SU-DHL-6 (cell line): Measurements from ENCODE around the gene KRTAP2-1.

Experiments used
- H2AFZ ChIP-seq: fragments of 200-600 bp; sonication (generic); 2 replicates; pipeline ENCODE4 v1.6.1; 2014; ENCODE audit warnings: low read depth, mild to moderate bottlenecking, moderate library complexity, mixed read lengths, antibody characterized with exemption, low read length; ENCODE audit not compliant: severe bottlenecking
- H3F3A ChIP-seq: fragments of 200-600 bp; shearing (Covaris generic); 2 replicates; pipeline ENCODE4 v1.6.0; 2016; ENCODE audit warnings: antibody characterized with exemption, mild to moderate bottlenecking; ENCODE audit not compliant: insufficient read depth
- H3K27ac ChIP-seq: fragments of 200-600 bp; sonication (generic); 2 replicates; pipeline ENCODE4 v1.5.1; 2016; ENCODE audit warnings: low read depth, mild to moderate bottlenecking, low read length, moderate library complexity, mixed read lengths
- H3K27me3 ChIP-seq: fragments of 200-600 bp; sonication (generic), shearing (Covaris generic); 2 replicates; pipeline ENCODE4 v1.6.0; 2014; ENCODE audit warnings: mild to moderate bottlenecking, low read length
- H3K36me3 ChIP-seq: fragments of 200-600 bp; sonication (generic); 2 replicates; pipeline ENCODE4 v1.6.1; 2014; ENCODE audit warnings: mild to moderate bottlenecking, low read length, mixed read lengths
- H3K4me2 ChIP-seq: fragments of 300-600, 200-600 bp; shearing (Covaris generic), sonication (generic); 2 replicates; pipeline ENCODE4 v1.6.0; 2014; ENCODE audit warnings: low read length, low read depth, mild to moderate bottlenecking; ENCODE audit not compliant: poor library complexity, severe bottlenecking
- H3K4me3 ChIP-seq: fragments of 200-600 bp; sonication (generic); 2 replicates; pipeline ENCODE4 v1.5.1; 2014; ENCODE audit warnings: antibody characterized with exemption, low read length, mild to moderate bottlenecking, mixed read lengths; ENCODE audit not compliant: insufficient read depth, poor library complexity, severe bottlenecking
- H3K79me2 ChIP-seq: fragments of 200-600 bp; sonication (generic); 2 replicates; pipeline ENCODE4 v1.6.1; 2014; ENCODE audit warnings: mild to moderate bottlenecking, low read length, moderate library complexity; ENCODE audit not compliant: insufficient read depth
- H3K9ac ChIP-seq: fragments of 200-600 bp; sonication (generic); 2 replicates; pipeline ENCODE4 v1.7.0; 2014; ENCODE audit warnings: mild to moderate bottlenecking, low read length
- H3K9me2 ChIP-seq: fragments of 200-600 bp; sonication (generic); replicated peaks from 2 replicates; pipeline ENCODE4 v1.6.1; 2014; ENCODE audit warnings: low read length; ENCODE audit not compliant: insufficient read depth
- H3K9me3 ChIP-seq: fragments of 200-600 bp; sonication (generic); 2 replicates; pipeline ENCODE4 v1.6.1; 2014; ENCODE audit warnings: low read length, mixed read lengths; ENCODE audit not compliant: insufficient read depth
- H4K20me1 ChIP-seq: fragments of 200-600 bp; sonication (generic); 2 replicates; pipeline ENCODE4 v1.6.1; 2014; ENCODE audit warnings: low read depth, mild to moderate bottlenecking, antibody characterized with exemption, low read length, moderate library complexity, mixed read lengths
- CTCF ChIP-seq: fragments of 200-600 bp; sonication (generic); IDR thresholded peaks from one replicate; pipeline ENCODE4 v1.5.1; 2017; ENCODE audit warnings: antibody characterized with exemption, mild to moderate bottlenecking, low read length, moderate library complexity; ENCODE audit not compliant: insufficient read depth, poor library complexity, severe bottlenecking
- EZH2phosphoT487 ChIP-seq: fragments of 200-600 bp; sonication (generic), shearing (Covaris generic); conservative IDR thresholded peaks from 2 replicates; pipeline ENCODE4 v1.6.1; 2018; ENCODE audit warnings: mild to moderate bottlenecking, antibody characterized with exemption, low read length, moderate library complexity, mixed read lengths

Gene KRTAP2-1

GRCh38 chr17:41082626-41083025 lies 35.5 kb upstream of the KRTAP2-1 start:
- H3K36me3 ChIP-seq, result no peaks in the 10 kb centered on the region
- H3K27ac ChIP-seq, result no peak overlapping the region
- H3K9ac ChIP-seq, result no peak overlapping the region
- H3K9me3 ChIP-seq, result no peaks in the 10 kb centered on the region
- H3K4me2 ChIP-seq, result no peak overlapping the region
- H3K27me3 ChIP-seq, result no peaks in the 10 kb centered on the region
- H3K4me3 ChIP-seq, result no peak overlapping the region
- no peaks in the 10 kb centered on the region for H3F3A ChIP-seq
- H4K20me1 ChIP-seq, result no peaks in the 10 kb centered on the region
- H3K79me2 ChIP-seq, result no peaks in the 10 kb centered on the region
- no peak for TF ChIP-seq CTCF
- no peak for TF ChIP-seq EZH2phosphoT487
- H2AFZ ChIP-seq, result no peak overlapping the region
- H3K9me2 ChIP-seq, result no peaks in the 10 kb centered on the region

- H3K27me3 ChIP-seq, result no peaks in the 10 kb centered on the region
- no peaks in the 10 kb centered on the region for H3K9me3 ChIP-seq
- H3K4me3 ChIP-seq, result no peak overlapping the region
- H3K36me3 ChIP-seq, result no peaks in the 10 kb centered on the region
- H2AFZ ChIP-seq, result no peak overlapping the region
- no peaks in the 10 kb centered on the region for H3K79me2 ChIP-seq
- no peaks in the 10 kb centered on the region for H3K9me2 ChIP-seq
- H3K4me2 ChIP-seq, result no peak overlapping the region
- H3K9ac ChIP-seq, result no peak overlapping the region
- no peaks in the 10 kb centered on the region for H4K20me1 ChIP-seq
- no peak for TF ChIP-seq CTCF
- TF ChIP-seq EZH2phosphoT487, result no peak
- H3K27ac ChIP-seq, result no peak overlapping the region
- H3F3A ChIP-seq, result no peaks in the 10 kb centered on the region
These were observed 29.7 kb upstream of the KRTAP2-1 start for GRCh38 chr17:41076788-41077187.

GRCh38 chr17:41073676-41074075 lies 26.6 kb upstream of the KRTAP2-1 start:
- no peak for TF ChIP-seq EZH2phosphoT487
- no peak for TF ChIP-seq CTCF

More at GRCh38 chr17:41073676-41074075, 26.6 kb upstream of the KRTAP2-1 start:
- Histone ChIP-seq H3K9me3 (no peaks in the 10 kb centered on the region), H2AFZ (no peak overlapping the region), H3F3A (no peaks in the 10 kb centered on the region), H3K4me3 (no peak overlapping the region), H3K4me2 (no peak overlapping the region), H4K20me1 (no peaks in the 10 kb centered on the region), H3K9ac (no peak overlapping the region), H3K36me3 (no peaks in the 10 kb centered on the region), H3K27ac (no peak overlapping the region), H3K27me3 (no peaks in the 10 kb centered on the region), H3K9me2 (no peaks in the 10 kb centered on the region), H3K79me2 (no peaks in the 10 kb centered on the region)
